ENCODE data around the gene MRPS5.
"Not testable (repeated sequence)": the region's sequence is repeated elsewhere in the genome, so short reads cannot be mapped to it uniquely, and the experiment has no call there.

The MRPS5 gene

DNA sequence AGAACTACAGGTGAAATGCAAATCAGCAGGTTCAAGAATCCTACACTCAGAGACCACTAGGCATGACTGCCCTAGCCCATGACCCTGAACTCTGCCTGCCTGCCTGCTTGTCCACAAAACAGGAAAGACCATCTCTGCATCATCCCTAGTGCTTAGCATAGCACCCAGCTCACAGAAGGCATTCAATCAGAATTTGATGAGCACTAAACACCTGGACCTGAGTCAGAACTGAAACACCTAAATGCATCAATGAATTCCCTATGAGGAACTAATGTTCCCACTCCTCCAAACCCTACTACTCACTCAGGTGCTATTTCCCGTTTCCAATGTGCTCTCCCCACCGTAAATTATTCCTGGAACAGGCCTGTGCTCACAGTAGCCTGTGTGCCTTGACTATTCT is 21.7 kb downstream of the MRPS5 start:
- no peak overlapping the region for H3K27ac ChIP-seq
- H3K4me3 ChIP-seq: no peak overlapping the region

DNA sequence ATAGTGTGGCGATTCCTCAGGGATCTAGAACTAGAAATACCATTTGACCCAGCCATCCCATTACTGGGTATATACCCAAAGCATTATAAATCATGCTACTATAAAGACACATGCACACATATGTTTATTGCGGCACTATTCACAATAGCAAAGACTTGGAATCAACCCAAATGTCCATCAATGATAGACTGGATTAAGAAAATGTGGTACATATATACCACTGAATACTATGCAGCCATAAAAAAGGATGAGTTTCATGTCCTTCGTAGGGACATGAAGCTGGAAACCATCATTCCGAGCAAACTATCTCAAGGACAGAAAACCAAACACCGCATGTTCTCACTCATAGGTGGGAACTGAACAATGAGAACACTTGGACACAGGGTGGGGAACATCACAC is 23.3 kb downstream of the MRPS5 start:
- not testable (repeated sequence) for H3K27ac ChIP-seq, H3K4me3 ChIP-seq

DNA sequence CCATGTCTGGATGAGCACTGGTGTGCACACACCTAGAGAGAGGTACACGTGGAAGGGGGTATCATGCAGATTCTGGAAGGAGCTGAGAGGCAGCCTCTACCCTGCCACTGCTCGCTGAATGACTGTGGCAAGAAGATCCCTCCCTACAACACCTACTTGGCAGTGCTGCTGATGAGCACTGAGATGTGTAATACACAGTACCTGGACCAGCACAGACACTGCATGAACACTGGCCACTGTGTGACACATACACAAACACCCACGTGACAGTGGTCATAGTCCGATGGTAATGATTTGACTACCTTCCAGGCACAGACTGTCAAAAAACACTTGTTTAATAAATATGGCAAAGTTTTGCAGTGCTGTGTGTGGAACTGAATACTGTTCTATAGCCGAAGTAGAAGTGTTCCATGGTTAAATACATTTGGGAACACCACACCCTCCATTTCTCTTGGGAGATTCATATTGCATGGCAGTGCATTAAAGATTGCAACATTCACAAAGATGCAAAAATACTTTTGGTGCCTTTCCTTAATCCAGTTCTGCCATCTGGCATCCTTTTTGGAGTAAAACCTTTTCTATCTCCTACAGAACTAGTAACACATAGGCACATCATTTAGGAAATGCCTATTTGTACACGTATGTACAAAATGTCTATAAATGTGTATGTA is 29.6 kb downstream of the MRPS5 start:
- Histone ChIP-seq H3K4me3 (no peak overlapping the region), H3K27ac (no peak overlapping the region)

DNA sequence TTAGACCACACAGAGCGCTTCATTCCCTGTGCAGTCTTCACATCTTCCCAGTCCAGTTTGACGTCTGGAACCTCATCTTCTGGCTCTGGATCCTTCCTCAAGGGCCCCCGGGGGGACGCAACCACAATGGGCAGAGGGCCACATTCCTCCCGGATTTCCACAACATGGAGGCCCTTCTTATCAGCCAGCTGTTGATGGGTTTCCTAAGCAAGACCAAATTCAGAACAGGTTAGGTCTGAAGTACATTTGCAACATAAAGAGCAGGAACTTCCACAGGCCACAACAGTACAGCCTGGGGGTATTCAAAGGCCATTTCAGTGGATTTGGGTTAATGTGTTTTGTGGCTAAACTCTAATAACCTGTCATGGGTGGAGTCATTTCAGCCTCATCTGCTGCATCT is 34.2 kb downstream of the MRPS5 start:
- Histone ChIP-seq H3K4me3 (no peak overlapping the region), H3K27ac (peak overlapping the region in 1 of 21 experiments; percentile 34)

DNA sequence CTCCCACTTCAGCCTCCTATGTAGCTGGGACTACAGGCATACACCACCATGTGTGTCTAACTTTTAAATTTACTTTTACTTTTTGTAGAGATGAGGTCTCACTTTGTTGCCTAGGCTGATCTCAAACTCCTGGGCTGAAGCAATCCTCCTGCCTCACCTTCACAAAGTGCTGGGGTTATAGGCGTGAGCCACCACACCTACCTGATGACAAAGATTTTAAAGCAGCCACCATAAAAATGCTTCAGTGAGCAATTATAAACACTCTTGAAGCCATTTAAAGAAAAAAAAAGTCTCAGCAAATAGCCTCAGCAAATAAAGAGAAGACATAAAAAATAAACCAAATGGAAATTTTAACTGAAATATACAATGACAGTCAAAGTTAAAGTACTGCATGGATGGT is 35.6 kb downstream of the MRPS5 start:
- no peak overlapping the region for H3K4me3 ChIP-seq
- no peak overlapping the region for H3K27ac ChIP-seq

DNA sequence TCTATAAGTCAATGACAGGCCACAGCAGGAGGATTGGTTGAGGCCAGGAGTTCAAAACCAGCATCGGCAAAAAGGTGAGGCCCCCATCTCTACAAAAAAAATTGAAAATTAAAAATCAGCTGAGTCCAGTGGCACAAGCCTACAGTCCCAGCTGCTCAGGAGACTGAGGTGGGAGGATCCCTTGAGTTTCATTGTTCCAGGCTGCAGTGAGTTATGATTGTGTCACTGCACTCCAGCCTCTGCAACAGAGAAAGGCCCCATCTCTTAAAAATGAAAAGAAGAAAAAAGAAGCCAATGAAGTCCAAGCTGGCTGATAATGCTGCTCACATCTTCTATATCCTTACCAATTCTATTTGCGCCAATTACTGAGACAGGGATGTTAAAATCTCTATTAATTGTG is 39.1 kb downstream of the MRPS5 start:
- Histone ChIP-seq H3K4me3 (no peak overlapping the region), H3K27ac (no peak overlapping the region)

DNA sequence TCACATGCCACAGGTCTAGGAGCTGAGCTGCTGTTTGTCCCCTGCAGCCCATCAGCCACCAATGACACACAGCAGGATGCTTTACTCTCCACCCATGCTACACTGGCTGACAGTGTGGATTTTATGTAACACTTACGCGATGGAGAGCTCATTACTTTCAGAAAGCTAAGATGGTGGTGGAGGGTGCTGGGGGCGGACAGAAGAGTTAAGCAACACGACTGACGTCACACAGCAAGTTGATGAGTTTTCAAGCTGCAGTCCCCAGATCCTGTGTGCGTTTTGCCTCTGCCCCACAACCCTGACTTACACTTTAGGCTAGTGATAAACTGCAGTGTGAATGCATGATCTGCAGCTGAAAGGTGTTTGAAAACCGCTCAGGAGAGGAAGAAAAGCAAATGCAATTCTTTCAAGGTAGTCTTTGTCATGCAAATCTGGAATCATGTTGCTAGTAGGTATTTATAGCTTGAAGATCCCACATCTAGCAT is 42.4 kb downstream of the MRPS5 start:
- Histone ChIP-seq H3K4me3 (no peak overlapping the region), H3K27ac (no peak overlapping the region)

DNA sequence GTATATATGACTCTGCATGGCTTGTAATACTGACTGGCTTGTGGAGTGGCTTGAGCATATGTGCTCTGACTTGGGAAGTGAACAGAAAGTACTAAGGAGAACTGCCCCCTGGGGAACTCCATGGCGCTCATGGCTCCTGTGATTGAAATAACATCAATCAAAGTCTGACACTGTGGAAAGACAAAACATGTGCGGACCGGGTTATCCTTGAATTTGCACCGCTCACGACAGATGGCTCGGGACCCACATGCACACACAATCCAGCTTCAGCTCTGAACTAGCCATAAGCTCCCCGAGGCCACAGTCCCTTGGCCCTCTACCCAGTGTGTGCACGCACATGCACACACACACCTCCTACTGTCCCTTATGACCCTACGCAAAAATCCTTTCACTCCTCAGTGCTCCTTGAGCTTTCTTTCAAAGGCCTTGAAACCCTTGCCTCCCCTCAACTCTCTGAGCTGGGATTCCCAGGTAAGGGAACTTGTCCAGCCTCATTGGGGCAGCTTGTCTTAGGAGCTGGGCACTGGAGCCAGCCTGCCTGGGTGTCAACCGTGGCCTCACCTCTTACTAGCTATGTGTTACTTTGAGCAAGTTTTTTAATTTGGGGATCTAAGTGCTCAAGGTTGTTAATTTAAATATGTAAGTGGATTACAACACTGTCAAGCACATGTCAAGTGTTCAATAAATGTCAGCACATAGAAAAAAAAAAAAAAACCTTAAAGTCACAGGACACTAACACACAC is 43.6 kb downstream of the MRPS5 start:
- Histone ChIP-seq H3K27ac (no peak overlapping the region), H3K4me3 (no peak overlapping the region)

DNA sequence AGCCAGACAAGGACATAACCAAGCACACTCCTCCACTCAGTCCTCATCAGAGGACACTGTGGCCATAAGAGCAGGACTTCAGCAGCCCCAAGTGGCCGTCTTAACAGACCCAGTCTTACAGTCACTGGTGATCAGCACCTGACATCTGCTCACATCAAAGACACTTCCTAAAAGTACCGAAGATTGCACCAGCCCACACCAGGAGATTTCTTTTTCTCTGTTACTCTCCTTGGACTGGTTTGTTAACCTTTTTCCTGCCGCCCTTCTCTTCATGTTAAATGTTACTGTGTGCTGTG is 44.1 kb downstream of the MRPS5 start:
- no peak overlapping the region for H3K4me3 ChIP-seq
- peak overlapping the region in 1 of 21 experiments; percentile 52 for H3K27ac ChIP-seq

DNA sequence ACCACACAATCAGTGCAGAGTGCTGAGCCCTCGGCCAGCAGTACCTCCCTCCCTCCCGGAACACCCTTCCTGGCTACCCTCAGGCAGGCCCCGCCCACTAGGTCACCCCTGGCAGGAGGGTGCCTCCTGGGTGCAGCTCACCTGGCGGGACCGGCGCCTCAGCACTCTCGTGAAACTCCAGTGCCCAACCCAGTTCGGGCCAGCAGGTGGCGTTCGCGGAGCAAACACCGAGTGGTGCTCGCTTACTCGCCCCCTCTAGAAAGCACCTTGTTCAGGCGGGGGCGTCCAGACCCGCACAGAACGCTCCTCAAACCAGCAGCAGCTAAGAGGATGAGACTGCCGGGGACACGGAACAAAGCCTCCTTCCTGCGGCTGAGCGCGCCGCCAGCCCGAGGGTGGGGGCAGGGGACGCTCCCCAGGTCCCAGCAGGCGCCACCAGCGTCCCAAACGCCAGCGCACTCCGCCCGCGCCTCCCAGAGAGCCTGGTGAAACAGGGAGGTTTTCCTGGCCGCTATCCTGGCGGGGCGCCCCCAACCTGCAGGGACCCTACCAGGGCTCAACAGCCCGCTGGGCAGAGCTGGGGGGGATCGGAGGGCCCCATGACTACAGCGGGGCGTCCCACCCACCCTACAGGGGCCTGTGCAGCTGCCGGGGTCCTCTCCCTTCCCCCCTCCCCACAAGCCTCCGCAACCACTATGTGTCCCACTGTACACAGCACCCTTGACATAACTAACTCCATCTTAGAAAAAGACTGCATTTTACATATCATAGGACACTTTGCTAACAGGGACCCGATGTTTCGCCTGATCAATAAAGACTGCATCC is 44.7 kb downstream of the MRPS5 start:
- Histone ChIP-seq H3K4me3 (peak overlapping the region in 6 of 7 experiments; percentile 7 to 29 (median 22)), H3K27ac (peak overlapping the region in 3 of 21 experiments; percentile 11 to 52 (median 47))

DNA sequence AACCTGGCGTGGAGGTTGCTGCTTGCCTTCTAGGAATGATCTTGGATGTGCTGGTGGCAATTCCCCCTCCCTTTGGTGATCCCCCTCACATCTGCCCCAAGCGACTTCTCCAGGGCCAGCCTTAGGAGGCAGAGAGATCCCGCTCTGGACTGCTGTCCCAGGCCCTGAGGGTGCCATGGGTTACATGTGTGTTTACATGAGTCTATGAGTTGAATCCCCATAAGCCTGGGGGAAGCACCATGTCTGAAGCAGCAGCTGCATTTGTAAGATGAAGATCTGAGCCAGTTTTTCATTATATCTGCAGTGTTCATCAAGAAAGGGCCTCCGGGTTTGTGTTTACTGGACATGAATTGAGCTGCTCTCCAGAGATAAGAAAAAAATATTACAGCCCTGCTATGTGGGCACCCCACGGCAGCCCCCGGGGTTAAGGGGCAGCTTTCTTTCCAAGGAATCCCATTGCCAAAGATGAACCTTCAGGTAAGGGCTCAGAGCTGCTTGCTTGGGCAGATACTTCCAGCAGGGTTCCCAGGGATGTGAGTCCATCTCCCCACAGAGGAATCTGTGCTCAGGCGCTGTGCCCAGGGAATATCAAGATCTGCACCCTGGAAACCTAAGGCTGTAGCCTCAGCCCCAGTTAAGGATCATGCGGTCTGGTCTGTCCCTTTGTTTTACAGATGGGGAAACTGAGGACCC is 46.0 kb downstream of the MRPS5 start:
- no peak overlapping the region for H3K4me3 ChIP-seq
- peak overlapping the region in 7 of 21 experiments; percentile 52 to 87 (median 82) for H3K27ac ChIP-seq

DNA sequence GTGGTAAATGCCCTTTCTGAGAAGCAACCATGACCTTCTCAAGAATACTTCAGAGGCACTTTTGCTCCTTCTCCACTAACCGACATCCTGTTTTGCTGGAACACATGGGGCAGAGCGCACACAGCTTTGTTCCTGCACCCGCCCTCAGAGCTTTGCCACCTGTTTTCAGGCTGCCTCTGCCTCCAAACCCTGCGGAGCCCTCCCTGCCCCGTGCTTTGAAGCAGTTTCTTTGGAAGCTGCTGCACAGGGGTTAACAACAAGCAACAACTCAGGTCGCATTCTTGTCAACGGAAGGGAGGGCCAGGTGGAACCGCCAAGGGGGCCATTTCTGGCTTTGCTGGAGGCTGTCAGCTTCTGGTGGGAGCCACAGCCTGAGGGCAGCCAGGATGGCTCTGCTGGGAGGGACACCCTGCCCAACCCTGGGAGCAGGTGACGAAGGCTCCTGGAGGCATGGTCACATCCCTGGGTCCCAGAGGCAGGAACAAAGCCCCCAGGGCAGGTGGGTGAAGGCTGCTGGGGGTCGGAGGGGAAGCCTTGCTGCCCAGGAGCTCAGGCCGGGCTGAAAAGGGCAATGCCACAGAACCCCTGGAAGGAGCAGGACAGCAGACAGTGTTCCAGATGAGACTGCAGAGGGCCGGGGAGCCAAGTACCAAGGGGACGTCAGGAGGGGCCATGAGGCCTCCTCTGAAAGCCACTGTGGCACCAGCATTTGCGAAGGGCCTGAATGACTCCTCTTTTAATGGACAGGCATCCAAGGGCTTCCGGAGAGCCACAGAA is 46.8 kb downstream of the MRPS5 start:
- Histone ChIP-seq H3K4me3 (no peak overlapping the region), H3K27ac (peak overlapping the region in 7 of 21 experiments; percentile 52 to 87 (median 82))

DNA sequence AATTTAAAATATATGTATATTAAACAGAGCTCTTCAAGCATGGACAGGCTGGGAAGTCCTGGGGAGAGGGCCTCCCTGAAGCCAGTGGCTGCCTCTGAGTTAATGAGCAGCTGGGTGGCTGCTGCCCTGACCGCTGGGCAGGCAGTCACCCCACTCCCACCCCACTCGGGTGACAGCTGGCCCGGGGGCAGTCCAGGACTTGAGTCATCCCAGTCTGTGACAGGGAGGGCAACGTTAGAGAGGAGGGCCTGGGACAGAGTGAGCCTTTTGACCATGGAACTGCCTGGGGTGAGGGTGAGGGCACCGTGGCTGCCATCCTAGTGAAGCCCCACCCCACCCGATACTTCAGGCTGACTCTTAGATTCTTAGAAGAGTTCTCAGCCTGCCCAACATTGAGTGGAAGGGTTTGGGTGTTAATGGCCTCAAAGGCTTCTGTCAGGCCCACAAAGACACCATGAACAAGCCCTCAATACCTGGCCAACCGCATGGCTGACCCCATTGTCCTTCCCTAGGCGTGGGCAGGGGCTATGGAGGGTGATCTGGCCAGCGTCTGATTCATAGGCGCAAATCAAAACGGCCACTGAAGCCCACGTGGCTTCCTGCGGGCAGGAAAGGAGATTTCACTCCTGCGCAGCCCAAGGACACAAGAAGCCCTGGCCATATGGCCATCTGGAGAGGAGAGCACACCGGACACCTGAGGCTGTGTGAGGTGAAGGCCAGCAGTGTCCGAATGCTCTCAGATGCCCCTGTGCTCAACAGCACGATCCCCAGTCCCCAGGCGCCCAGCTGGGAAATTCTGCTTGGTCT is 47.5 kb downstream of the MRPS5 start:
- H3K4me3 ChIP-seq: no peak overlapping the region
- H3K27ac ChIP-seq: peak overlapping the region in 8 of 21 experiments; percentile 3 to 87 (median 74)

DNA sequence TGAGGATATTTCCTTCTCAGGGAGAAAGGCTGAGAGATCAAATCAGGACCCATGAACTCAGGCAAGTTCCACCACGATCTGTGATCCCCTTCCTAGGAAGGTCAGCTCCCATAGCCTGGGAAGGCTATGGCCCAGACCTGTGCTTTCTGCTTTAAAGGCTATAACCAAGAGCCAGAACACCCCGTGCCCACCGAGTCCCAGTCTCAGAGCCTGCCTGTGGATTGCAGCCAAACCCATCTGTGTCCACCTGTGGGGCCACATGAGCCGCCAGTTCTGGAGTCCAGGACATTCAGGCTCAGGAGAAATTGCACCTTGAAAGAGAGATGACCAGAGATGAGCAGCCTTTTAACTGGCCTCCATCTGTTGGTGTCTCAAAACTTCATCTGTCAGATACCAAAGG is 49.2 kb downstream of the MRPS5 start:
- Histone ChIP-seq H3K27ac (no peak overlapping the region), H3K4me3 (no peak overlapping the region)

DNA sequence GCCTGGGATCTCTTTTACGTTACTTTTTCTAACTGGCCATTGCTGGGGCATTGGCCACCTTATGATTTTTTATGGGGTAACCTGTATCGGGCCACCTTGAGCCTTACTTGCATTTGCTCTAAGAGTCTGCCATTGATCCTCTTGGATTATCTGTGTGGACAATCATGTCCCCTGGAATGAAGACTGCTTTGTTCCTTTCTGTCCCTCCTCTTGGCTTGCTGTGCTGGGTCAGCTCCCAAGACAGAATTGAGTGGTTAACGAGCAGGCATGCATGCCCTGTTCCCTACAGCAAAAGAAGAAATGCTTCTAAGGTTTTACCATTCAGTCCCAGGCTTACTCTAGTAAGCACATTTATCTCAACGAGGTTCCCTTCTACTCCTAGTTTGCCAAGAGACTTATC is 49.8 kb downstream of the MRPS5 start:
- Histone ChIP-seq H3K27ac (no peak overlapping the region), H3K4me3 (no peak overlapping the region)

DNA sequence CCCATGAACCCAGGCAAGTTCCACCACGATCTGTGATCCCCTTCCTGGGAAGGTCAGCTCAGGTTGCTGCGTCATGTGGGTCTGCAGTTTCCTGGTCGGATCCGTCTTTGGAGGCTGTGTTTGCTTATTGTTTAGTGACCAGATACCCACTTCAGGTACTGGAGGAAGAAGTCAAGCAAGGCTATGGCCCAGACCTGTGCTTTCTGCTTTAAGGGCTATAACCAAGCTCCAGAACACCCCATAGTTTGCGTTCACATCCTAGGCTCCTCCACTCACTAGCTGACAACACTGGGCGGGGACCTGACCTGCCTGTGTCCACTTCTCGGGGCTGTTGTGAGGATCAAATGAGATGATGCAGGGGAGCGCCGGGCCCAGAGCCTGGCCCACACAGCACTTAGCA is 52.1 kb downstream of the MRPS5 start:
- no peak overlapping the region for H3K27ac ChIP-seq
- no peak overlapping the region for H3K4me3 ChIP-seq

DNA sequence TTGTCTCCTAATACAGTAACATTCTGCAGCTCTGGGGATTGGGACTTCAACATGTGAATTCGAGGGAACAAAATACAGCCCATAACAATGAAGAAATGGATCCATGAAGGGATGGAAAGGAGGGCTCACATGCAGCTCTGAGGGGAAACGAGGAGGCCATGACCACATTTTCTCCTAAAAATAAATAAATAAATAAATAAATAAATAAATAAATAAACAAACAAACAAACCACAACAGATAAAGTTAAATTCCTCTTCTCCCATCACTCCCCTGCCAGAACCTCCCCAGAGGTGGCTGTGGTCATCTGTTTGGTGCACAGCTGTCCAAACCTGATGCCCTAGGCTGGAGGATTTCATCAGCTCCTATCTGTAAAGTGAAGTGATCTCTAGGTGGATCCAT is 53.4 kb downstream of the MRPS5 start:
- Histone ChIP-seq H3K4me3 (no peak overlapping the region), H3K27ac (no peak overlapping the region)

All from skin epidermis (tissue), 12 donors.